ENCODE measurements around the gene CIDEB. TPM values are rescaled to one million over a fixed set of nuclear protein-coding genes. Genes with fewer than 3 reads are reported as not detected.

Gene CIDEB
- total RNA-seq, 4 donors from 2014 or later: 6.7 to 168 (median 23.6) TPM

DNA sequence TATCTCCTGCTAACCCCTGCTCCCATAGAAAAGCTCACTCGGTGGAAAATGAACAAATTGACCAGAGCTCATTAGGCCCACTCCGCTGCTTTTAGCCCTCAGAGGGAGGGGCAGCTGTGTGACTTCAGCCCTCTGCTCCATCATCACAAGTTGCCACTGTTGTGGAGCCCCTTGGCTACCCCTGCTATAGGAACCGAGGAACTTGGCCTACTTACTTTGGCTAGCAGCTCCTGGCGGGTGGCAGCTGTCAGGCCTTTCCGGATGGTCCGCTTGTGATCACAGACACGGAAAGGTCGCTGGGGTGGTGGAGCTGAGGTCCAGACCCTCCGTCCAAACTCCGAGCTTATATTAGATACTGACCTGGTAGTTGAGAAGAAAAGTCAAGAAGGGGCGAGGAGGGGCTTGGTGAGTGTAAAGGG lies 612 bp downstream of the CIDEB start:
- 83 to 100% methylated on average over 1 to 11 of the region's 11 CpGs for WGBS, 2 donors (ENCODE audit: low coverage in 1 of 2)
- H3K27ac ChIP-seq: peak overlapping the region; percentile 70 to 78 (median 76)
- peaks cover 19 to 50% (median 46%) of the 10 kb centered on the region in 4 donors for H3K4me1 ChIP-seq
- H3K4me3 ChIP-seq: no peak overlapping the region
- in situ Hi-C loops (cut with MboI; ENCODE audit: low pct_ligation_motif_present in 1 of 4, low pct_unique_long_range_greater_than_20kb in 1 of 4, low sequenced_read_pairs in 3 of 4) (no loop called here), intact Hi-C loops (cut with DNase I; ENCODE audit: low total_unique reads) (no loop called here)
- DNase-seq: no peak
- no peaks in the 10 kb centered on the region for H3K27me3 ChIP-seq
- TF ChIP-seq POLR2AphosphoS5 (IDR thresholded peaks at IDR 0.05) (no peak), POLR2A (IDR thresholded peaks at IDR 0.05) (no peak), EP300 (IDR thresholded peaks at IDR 0.05; ENCODE audit: low read depth) (no peak)
- TF ChIP-seq, protein P1, sequence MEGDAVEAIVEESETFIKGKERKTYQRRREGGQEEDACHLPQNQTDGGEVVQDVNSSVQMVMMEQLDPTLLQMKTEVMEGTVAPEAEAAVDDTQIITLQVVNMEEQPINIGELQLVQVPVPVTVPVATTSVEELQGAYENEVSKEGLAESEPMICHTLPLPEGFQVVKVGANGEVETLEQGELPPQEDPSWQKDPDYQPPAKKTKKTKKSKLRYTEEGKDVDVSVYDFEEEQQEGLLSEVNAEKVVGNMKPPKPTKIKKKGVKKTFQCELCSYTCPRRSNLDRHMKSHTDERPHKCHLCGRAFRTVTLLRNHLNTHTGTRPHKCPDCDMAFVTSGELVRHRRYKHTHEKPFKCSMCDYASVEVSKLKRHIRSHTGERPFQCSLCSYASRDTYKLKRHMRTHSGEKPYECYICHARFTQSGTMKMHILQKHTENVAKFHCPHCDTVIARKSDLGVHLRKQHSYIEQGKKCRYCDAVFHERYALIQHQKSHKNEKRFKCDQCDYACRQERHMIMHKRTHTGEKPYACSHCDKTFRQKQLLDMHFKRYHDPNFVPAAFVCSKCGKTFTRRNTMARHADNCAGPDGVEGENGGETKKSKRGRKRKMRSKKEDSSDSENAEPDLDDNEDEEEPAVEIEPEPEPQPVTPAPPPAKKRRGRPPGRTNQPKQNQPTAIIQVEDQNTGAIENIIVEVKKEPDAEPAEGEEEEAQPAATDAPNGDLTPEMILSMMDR (IDR thresholded peaks at IDR 0.05): no peak
- H3K9me3 ChIP-seq: no peaks in the 10 kb centered on the region
- peaks cover 0 to 37% (median 18%) of the 10 kb centered on the region in 4 donors for H3K36me3 ChIP-seq

DNA sequence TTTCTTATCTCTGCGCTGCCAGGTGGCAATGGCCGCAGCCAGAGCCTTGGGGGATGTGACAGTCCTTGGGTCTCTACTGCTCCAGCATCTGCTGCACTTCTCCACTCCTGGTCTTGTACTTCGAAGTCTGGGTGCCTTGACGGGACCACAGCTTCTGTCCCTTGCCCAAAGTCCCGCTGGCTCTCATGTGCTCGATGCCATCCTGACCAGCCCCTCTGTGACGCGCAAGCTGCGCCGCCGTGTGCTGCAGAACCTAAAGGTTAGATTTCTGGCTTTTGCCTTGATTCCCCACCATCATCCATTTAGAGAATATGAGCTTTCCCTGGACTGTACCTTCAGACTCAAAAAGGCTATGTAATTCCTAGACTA lies 3.8 kb downstream of the CIDEB start:
- WGBS, 2 donors (ENCODE audit: low coverage in 1 of 2): 95 to 98% methylated on average over 6 to 11 of the region's 11 CpGs
- in situ Hi-C loops (cut with MboI; ENCODE audit: low pct_ligation_motif_present in 1 of 4, low pct_unique_long_range_greater_than_20kb in 1 of 4, low sequenced_read_pairs in 3 of 4) (no loop called here), intact Hi-C loops (cut with DNase I; ENCODE audit: low total_unique reads) (no loop called here)
- Histone ChIP-seq H3K27me3 (no peaks in the 10 kb centered on the region), H3K36me3 (peaks cover 0 to 47% (median 22%) of the 10 kb centered on the region in 4 donors), H3K4me1 (peaks cover 12 to 38% (median 32%) of the 10 kb centered on the region in 4 donors), H3K27ac (no peak overlapping the region), H3K4me3 (no peak overlapping the region), H3K9me3 (no peaks in the 10 kb centered on the region)
- no peak for DNase-seq
- TF ChIP-seq, protein P1 (IDR thresholded peaks at IDR 0.05): no peak
- no peak for TF ChIP-seq POLR2A (IDR thresholded peaks at IDR 0.05)
- no peak for TF ChIP-seq EP300 (IDR thresholded peaks at IDR 0.05; ENCODE audit: low read depth)
- TF ChIP-seq POLR2AphosphoS5 (IDR thresholded peaks at IDR 0.05): no peak

DNA sequence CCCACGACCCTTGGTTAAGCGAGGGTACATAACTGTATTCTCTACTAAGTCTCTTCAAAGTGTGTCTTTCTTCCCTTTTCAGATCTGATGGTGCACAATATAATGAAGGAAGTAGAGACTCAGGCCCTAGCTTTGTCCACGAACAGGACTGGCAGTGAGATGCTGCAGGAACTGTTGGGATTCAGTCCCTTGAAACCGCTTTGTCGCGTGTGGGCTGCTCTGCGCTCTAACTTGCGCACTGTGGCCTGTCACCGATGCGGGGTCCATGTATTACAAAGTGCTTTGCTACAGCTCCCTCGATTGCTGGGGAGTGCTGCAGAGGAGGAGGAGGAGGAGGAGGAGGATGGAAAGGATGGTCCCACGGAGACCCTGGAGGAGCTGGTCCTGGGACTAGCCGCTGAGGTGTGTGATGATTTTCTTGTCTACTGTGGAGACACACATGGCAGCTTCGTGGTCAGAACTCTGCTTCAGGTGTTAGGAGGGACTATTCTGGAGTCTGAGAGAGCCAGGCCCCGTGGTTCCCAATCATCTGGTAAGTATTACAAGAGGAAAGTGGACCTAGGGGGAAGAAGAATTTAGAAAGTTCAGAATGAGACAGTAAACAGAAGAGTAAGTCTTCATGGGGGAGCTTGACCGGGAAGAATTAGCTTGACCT lies 7.3 kb downstream of the CIDEB start:
- H3K36me3 ChIP-seq: peaks cover 0 to 46% (median 23%) of the 10 kb centered on the region in 4 donors
- DNase-seq: no peak
- no peaks in the 10 kb centered on the region for H3K27me3 ChIP-seq
- H3K9me3 ChIP-seq: no peaks in the 10 kb centered on the region
- peaks cover 18 to 43% (median 24%) of the 10 kb centered on the region in 4 donors for H3K4me1 ChIP-seq
- 26 to 33% methylated on average over 3 to 16 of the region's 16 CpGs for WGBS, 2 donors (ENCODE audit: low coverage in 1 of 2)
- peak overlapping the region; percentile 89 to 94 (median 92) for H3K27ac ChIP-seq
- in situ Hi-C loops (cut with MboI; ENCODE audit: low pct_ligation_motif_present in 1 of 4, low pct_unique_long_range_greater_than_20kb in 1 of 4, low sequenced_read_pairs in 3 of 4): no loop called here
- intact Hi-C loops (cut with DNase I; ENCODE audit: low total_unique reads): no loop called here
- H3K4me3 ChIP-seq: peak overlapping the region; percentile 72 to 96 (median 84)
- TF ChIP-seq EP300 (IDR thresholded peaks at IDR 0.05; ENCODE audit: low read depth) (no peak), POLR2A (IDR thresholded peaks at IDR 0.05) (no peak), POLR2AphosphoS5 (IDR thresholded peaks at IDR 0.05) (no peak)
- TF ChIP-seq, protein P1 (IDR thresholded peaks at IDR 0.05): no peak

DNA sequence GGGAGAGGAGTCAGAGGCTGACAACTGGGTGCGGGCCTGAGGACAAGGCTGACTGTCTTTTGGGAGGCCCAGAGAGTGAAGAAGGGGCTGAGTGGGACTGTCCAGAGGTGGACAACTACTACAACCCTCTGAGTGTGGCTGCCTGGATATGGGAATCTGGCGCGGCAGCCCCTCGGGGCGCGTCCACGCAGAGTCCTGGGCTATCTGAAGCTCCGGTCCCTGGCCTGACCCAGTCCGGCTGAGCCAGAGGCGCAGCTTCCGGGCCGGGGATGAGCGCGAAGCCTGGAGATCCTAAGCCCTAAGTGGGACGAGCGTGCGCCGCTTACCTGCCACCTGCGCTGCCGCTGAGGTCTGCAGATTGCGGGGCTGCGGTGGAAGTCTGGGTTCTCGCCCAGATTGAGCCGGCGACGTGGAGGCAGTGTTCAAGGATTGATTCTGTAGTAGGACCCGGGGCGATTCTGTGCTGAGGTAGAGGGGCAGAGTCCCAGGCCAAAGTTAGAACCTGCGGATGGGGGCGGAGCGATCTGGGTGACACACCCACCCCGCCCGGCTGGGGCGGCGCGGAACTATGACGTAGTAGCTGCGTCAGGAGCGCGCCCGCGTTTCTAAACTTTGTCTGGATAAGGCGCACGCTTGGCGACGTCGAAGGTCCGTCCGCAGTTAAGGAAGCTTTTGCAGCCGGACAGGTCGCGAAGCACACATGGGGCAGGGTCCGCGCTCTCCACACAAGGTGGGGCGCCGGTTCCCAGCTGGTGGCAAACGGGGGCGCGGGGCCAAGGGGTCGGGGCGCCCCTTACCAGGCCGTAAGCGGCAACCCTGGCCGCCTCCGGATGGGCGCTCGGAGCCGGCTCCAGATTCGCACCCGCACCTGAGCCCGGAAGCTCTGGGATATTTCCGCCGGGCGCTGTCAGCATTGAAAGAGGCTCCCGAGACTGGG lies 8.3 kb downstream of the CIDEB start, which contains the start of the genes DHRS1 and NOP9:
Gene DHRS1, minus strand, starts transcription at position 526 of the 937 bp plus-strand sequence. CDS start 674 bp downstream, outside the sequence.
Gene NOP9, plus strand, starts transcription at position 596 of the 937 bp plus-strand sequence. Its CDS starts 105 bp downstream, at position 701.
- TF ChIP-seq, protein P1 (IDR thresholded peaks at IDR 0.05): no peak
- TF ChIP-seq POLR2AphosphoS5 (IDR thresholded peaks at IDR 0.05) (peak; percentile 94 to 97 (median 97)), POLR2A (IDR thresholded peaks at IDR 0.05) (peak; percentile 86)
- no peaks in the 10 kb centered on the region for H3K9me3 ChIP-seq
- H3K4me1 ChIP-seq: peaks cover 18 to 43% (median 24%) of the 10 kb centered on the region in 4 donors
- peaks cover 0 to 40% (median 18%) of the 10 kb centered on the region in 4 donors for H3K36me3 ChIP-seq
- peak; percentile 96 for DNase-seq
- in situ Hi-C loops (cut with MboI; ENCODE audit: low pct_ligation_motif_present in 1 of 4, low pct_unique_long_range_greater_than_20kb in 1 of 4, low sequenced_read_pairs in 3 of 4): loop anchor here in 1 of 4 donors (5.0 kb wide), 1 partner anchor 57 kb away; the partner anchor contains the start of gene TINF2
- 0 to 1% methylated on average over 1 to 65 of the region's 75 CpGs for WGBS, 2 donors (ENCODE audit: low coverage in 1 of 2)
- no peaks in the 10 kb centered on the region for H3K27me3 ChIP-seq
- H3K27ac ChIP-seq: peak within 1 kb of the TSS; percentile 89 to 94 (median 92)
- intact Hi-C loops (cut with DNase I; ENCODE audit: low total_unique reads): loop anchor here (5.0 kb wide), 1 partner anchor 162 kb away; the partner anchor contains the start of gene PSME1
- peak within 1 kb of the TSS; percentile 72 to 96 (median 84) for H3K4me3 ChIP-seq
